PC-9 (cell line): ENCODE data around the gene FAM229A.

Experiments used
- CTCF ChIP-seq: fragments of 200-600 bp; sonication (generic); conservative IDR thresholded peaks from 2 replicates; pipeline ENCODE4 v1.6.1; 2017; ENCODE audit warnings: mixed run types, antibody characterized with exemption, mild to moderate bottlenecking, moderate library complexity
- EZH2 ChIP-seq: fragments of 200-600 bp; sonication (generic); IDR thresholded peaks from 2 replicates; pipeline ENCODE4 v1.8.0; 2017; ENCODE audit warnings: antibody characterized with exemption, low read depth

GRCh38 chr1:32333251-32333963 lies 28.9 kb downstream of the FAM229A start:
- TF ChIP-seq CTCF = no peak
- no peak for TF ChIP-seq EZH2
